Ishikawa (cell line): Measurements from ENCODE around the gene STX4.

Experiments
- CEBPB ChIP-seq: IDR thresholded peaks from 2 replicates; pipeline ENCODE4 v1.6.1; 2012
- CREB1 ChIP-seq: IDR thresholded peaks from 2 replicates; pipeline ENCODE4 v1.6.1; 2012; ENCODE audit warnings: low read depth
- EGR1 ChIP-seq: IDR thresholded peaks from 2 replicates; pipeline ENCODE4 v1.6.1; 2012
- EP300 ChIP-seq: IDR thresholded peaks from 2 replicates; pipeline ENCODE4 v1.6.1; 2012; ENCODE audit warnings: borderline replicate concordance
- FOXM1 ChIP-seq: IDR thresholded peaks from 2 replicates; pipeline ENCODE4 v1.6.1; 2012; ENCODE audit warnings: low read depth, borderline replicate concordance
- NFIC ChIP-seq: IDR thresholded peaks from 2 replicates; pipeline ENCODE4 v1.6.1; 2012
- RAD21 ChIP-seq: IDR thresholded peaks from 2 replicates; pipeline ENCODE4 v1.6.1; 2012; ENCODE audit warnings: low read depth
- TAF1 ChIP-seq: IDR thresholded peaks from 2 replicates; pipeline ENCODE4 v1.6.1; 2012; ENCODE audit warnings: low read depth, mild to moderate bottlenecking
- TCF12 ChIP-seq: IDR thresholded peaks from 2 replicates; pipeline ENCODE4 v1.6.1; 2012; ENCODE audit warnings: low read depth
- TEAD4 ChIP-seq: IDR thresholded peaks from 2 replicates; pipeline ENCODE4 v1.6.1; 2012
- YY1 ChIP-seq: IDR thresholded peaks from 2 replicates; pipeline ENCODE4 v1.6.1; 2012; ENCODE audit warnings: low read depth
- ZBTB7A ChIP-seq: IDR thresholded peaks from 2 replicates; pipeline ENCODE4 v1.6.1; 2012; ENCODE audit warnings: low read depth
- TF ChIP-seq, protein P1 (sequence below): IDR thresholded peaks from 2 replicates; pipeline ENCODE4 v1.6.1; 2012
- TF ChIP-seq, protein P2 (sequence below): IDR thresholded peaks from 2 replicates; pipeline ENCODE4 v1.6.1; 2012
- TF ChIP-seq, protein P3 (sequence below): IDR thresholded peaks from 2 replicates; pipeline ENCODE4 v1.6.1; 2012; ENCODE audit warnings: low read depth, mild to moderate bottlenecking

Gene STX4

DNA sequence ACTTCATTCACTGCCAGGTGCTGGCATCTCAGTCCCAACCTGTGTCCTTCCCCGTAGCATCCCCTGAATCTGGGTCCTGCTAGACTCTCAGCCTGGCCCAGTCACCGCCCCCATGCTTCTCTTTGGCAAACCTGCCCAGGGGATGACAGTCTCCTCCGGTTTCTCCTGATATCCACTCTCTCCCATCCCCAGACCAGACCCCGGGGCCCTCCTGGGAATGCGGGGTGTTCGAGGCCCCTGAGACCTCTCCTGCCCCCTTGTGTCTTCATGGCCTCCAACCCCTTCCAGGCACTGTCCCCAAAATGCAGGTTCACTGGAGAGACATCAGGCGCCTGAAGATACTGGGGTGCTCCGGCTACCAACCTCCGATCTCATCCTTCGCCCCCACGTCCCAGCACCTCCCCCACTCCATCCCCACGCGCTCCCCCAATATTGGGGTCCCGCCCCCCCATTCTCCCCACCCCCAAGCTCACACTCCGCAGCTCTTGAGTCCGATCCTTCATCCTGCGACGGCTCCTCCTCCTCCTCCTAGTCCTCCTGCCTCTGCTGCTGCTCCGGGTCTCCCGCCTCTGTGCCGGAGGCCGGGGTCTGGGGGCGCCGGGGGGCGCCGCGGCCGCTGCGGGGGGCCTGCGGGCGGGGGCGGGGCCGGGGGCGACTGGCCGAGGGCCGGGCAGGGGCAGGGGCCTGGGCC, 23.3 kb upstream of the STX4 start:
- TF ChIP-seq EP300 (no peak), NFIC (no peak), TAF1 (no peak), ZBTB7A (no peak), TEAD4 (no peak), FOXM1 (no peak), RAD21 (no peak), EGR1 (no peak), CREB1 (no peak), YY1 (no peak), TCF12 (no peak), CEBPB (no peak)
- TF ChIP-seq, protein P1, sequence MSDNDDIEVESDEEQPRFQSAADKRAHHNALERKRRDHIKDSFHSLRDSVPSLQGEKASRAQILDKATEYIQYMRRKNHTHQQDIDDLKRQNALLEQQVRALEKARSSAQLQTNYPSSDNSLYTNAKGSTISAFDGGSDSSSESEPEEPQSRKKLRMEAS = no peak
- TF ChIP-seq, protein P2, sequence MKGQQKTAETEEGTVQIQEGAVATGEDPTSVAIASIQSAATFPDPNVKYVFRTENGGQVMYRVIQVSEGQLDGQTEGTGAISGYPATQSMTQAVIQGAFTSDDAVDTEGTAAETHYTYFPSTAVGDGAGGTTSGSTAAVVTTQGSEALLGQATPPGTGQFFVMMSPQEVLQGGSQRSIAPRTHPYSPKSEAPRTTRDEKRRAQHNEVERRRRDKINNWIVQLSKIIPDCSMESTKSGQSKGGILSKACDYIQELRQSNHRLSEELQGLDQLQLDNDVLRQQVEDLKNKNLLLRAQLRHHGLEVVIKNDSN = no peak
- TF ChIP-seq, protein P3, sequence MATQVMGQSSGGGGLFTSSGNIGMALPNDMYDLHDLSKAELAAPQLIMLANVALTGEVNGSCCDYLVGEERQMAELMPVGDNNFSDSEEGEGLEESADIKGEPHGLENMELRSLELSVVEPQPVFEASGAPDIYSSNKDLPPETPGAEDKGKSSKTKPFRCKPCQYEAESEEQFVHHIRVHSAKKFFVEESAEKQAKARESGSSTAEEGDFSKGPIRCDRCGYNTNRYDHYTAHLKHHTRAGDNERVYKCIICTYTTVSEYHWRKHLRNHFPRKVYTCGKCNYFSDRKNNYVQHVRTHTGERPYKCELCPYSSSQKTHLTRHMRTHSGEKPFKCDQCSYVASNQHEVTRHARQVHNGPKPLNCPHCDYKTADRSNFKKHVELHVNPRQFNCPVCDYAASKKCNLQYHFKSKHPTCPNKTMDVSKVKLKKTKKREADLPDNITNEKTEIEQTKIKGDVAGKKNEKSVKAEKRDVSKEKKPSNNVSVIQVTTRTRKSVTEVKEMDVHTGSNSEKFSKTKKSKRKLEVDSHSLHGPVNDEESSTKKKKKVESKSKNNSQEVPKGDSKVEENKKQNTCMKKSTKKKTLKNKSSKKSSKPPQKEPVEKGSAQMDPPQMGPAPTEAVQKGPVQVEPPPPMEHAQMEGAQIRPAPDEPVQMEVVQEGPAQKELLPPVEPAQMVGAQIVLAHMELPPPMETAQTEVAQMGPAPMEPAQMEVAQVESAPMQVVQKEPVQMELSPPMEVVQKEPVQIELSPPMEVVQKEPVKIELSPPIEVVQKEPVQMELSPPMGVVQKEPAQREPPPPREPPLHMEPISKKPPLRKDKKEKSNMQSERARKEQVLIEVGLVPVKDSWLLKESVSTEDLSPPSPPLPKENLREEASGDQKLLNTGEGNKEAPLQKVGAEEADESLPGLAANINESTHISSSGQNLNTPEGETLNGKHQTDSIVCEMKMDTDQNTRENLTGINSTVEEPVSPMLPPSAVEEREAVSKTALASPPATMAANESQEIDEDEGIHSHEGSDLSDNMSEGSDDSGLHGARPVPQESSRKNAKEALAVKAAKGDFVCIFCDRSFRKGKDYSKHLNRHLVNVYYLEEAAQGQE = no peak

DNA sequence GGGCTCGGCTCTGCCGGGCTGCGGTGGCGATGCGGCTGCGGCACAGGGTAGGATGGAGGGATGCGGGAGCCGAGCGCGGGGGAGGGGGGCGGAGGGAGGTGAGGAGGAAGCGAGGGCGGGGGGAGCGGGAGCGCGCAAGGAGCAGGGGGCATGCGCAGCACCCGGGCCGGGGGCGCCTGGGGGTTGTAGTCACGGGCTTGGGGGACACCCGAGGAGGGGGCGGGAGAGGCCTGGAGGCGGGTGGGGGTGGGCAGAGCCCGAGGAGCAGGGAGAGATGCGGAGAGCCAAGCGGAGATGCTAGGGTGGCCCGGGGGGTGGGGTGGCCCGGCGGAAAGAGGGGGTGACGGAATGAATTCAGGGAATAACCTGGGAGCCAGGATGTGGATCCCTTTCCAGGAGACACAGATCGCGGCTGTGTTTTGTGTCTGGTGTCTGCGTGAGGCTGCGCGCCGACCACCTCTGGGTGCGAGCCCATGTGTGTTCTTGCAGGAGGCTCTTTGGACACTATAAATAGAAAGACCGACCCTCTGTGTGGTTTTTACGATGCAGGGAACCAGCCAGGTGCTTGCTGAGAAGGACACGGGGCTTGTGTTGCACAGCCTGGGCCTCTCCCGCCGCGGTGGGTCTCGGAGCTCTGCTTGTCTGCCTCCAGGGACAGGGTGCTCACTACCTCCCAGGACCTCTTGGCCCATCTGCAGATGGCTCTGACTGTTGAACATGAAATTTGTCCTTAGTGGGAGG, 22.6 kb upstream of the STX4 start, which contains the start of gene STX1B:
Gene STX1B, minus strand, starts transcription at position 54 of the 741 bp plus-strand sequence. CDS start 242 bp downstream, outside the sequence.
- TF ChIP-seq YY1 (no peak), TEAD4 (no peak), RAD21 (no peak), ZBTB7A (no peak), TAF1 (no peak), FOXM1 (no peak), NFIC (no peak), EGR1 (no peak), EP300 (no peak), CREB1 (no peak)
- TF ChIP-seq, protein P2 = no peak

DNA sequence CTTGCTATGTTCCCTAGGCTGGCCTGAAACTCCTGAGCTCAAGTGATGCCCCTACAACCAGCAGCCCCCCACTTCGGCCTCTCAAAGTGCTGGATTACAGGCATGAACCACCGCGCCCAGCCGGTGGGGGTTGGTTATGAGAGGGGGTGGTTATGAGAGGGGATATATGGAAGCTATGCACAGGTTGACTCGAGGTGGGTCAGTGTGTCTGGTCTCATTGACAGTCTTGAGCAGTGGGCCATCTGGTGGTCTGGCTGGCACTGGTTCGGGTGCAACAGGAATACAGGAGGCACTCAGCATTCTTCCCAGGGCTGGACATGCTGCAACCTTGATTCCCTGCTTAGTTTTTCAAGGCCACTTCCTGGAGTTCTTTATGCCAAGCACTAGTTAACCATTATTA, 17.3 kb upstream of the STX4 start:
- TF ChIP-seq EP300 = no peak
- TF ChIP-seq, protein P1 = no peak
- no peak for TF ChIP-seq CREB1
- TF ChIP-seq CEBPB = no peak
- TF ChIP-seq TEAD4 = no peak
- TF ChIP-seq, protein P2 = no peak
- no peak for TF ChIP-seq EGR1
- TF ChIP-seq YY1 = no peak
- TF ChIP-seq, protein P3 = no peak
- TF ChIP-seq RAD21 = no peak
- TF ChIP-seq TAF1 = no peak
- TF ChIP-seq FOXM1 = no peak

DNA sequence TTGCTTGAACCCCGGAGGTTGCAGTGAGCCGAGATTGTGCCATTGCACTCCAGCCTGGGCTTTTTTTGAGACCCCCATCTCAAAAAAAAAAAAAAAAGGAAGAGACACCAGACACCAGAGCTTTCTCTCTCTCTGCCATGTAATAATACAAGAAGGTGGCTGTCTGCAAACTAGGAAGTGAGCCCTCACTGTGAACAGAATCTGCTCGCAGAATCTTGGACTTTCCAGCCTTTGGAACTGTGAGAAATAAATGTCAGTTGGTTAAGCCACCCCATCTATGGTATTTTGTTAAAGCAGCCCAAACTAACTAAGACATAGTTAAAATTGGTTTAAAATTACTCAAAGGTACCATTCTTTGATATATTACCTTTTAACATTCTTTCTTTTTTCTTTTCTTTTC, 12.8 kb upstream of the STX4 start:
- no peak for TF ChIP-seq EGR1
- TF ChIP-seq EP300 = no peak
- TF ChIP-seq NFIC = no peak
- no peak for TF ChIP-seq TEAD4
- no peak for TF ChIP-seq YY1
- TF ChIP-seq RAD21 = no peak
- no peak for TF ChIP-seq TCF12
- no peak for TF ChIP-seq CREB1
- TF ChIP-seq CEBPB = no peak
- TF ChIP-seq, protein P2 = no peak
- no peak for TF ChIP-seq ZBTB7A
- TF ChIP-seq, protein P1 = no peak
- no peak for TF ChIP-seq FOXM1
- no peak for TF ChIP-seq TAF1
- TF ChIP-seq, protein P3 = no peak
